CD4-positive, alpha-beta T cell treated with Interleukin-15 for 4 hours (primary cell): Measurements from ENCODE around the gene TMEM26.

Experiments
- DNase-seq: peaks from one replicate; pipeline ENCODE4 v3.0.0-alpha.2; 2020; ENCODE audit warnings: low spot score

The TMEM26 gene

DNA sequence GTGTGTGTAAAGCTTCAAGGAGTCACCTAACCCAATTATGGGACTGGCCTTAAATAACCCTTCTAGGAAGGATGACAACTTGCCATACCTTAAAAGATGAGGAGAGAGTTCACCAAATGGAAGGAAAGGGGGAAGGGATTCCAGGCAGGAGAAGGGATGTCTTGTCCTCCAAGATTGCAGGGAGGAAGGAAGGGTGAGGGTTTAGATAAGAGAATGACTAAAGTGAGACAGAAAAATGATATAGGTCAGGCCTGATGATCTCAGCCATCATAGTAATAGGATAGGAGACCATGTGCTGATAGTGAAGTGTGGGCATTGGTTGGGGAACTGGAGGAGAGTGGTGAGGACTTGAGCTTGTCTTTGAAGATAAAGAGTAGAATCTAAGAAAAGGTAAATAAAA, 7.7 kb upstream of the TMEM26 start:
- no peak for DNase-seq

DNA sequence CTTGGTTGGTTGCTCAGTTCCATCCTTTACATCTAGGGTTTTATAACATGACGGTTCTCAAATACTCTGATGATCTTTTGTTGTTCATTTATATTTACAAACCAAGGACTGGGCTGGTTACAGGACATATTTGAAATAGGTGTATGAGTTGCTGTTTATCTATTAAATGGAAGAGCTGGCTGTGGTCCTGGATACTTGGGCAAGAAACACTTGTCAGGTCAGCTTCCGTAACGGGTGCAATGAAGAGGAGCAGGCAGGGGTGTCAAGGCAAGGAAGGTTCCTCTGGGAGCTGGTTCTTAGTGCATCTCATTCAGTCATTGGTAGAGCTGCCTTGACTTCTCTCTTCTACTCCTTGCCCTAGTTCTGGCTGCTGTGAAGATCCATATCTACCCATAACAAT, 4.8 kb upstream of the TMEM26 start:
- DNase-seq: no peak

DNA sequence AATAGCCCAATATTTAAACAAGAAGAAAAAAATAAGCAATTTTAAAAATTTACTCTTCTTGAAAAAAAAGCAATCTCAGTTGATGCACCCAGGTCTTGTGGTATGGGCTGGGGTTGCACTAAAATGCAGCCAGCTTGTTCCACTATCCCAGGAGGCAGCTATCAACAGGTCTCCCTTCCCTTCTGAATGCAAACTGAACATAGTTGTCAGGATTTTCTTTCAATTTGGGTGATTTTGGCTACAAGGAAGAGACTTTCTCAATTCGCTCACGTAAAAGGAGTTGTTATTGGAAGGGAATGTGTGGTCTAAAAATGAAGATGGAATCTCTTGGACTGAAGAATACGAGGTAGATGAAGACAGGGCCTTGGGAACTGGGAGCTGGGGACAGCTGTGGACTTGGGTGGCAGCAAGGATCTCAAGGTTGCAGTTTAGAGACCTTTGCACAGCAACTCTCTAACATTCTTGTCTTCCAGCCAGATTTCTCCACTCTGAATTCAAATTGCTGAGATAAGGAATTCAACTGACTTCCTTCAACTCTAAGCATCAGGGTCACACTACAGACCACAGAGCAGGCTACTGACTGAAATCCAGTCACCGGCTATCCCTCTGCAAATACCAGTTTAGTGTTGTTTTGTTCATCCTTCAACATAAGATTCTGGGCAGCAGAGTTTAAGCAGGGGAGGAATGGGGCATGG, 3.1 kb upstream of the TMEM26 start:
- DNase-seq: no peak

- DNase-seq: no peak
These were observed 2.5 kb upstream of the TMEM26 start for GRCh38 chr10:61455656-61456055.

DNA sequence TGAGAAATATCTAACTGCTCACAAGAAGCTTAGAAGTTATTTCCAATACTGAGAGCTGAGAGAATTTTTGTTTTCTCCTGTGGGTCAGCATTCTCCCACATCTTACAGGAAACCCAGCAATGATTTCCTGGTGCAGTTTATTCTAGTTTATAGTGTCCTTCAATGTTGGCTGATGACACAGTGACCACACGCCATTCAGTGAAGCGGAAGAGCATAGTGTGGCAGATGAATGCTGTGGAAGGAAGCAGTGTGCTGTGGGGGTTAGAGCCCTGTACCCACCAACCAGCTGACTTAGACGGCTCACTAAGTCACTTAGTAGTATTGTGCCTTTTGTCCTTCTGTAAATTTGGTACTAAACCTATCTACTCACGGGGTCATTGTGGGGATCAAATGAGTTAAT, 1.4 kb upstream of the TMEM26 start:
- no peak for DNase-seq

GRCh38 chr10:61452151-61452651, 980 bp downstream of the TMEM26 start:
- no peak for DNase-seq

- DNase-seq: no peak
These were observed 1.8 kb downstream of the TMEM26 start for GRCh38 chr10:61451357-61451756.

DNA sequence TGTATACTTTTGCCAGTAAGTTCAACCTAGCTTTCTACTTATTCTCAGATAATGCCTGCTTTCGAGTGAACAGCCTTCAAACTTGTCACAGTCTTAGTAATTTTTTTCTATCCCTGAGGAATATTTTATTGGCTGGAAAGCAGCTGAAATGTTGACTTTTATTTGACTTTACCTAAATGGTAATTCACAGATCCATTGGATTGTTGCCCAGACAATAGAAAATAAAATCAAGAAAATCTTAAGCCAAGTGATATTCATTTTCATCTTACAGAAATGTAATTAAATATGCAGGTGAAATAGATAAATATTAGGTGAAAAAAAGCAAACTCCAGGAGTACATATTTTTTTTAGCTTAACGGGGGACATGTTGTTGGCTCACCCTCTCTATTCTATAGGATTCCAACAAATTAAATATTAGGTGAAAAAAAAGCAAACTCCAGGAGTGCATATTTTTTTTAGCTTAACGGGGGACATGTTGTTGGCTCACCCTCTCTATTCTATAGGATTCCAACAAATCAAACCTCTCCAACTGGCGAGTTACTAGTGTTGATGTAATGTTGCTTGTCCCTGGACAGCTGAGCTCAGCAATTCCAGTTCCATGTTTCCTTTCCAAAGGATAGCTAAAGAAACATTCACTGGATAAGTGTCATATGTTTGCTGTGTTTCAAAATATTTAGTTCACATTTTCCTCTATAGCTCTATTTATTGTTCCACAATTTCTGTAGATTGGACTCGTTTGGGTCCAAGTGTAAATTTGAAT, 4.2 kb downstream of the TMEM26 start:
- no peak for DNase-seq

DNA sequence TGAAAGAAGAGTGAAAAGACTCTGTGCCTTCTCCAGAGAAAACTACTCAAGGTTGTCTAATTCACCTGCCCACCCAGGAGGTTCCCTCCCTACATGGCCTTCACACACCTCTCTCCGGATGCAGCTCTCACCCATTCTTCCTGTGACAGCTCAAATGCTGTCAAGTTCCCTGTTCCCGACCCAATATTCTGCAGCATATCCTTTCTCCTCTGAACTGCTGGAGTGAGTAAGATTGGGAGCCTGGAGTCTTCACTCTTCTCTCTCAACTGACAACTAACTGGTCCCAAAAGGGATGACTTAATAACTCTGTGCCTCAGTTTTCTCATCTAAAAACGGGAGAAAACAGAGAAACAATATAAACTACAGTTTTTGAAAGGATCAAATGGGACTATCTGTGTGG, 5.1 kb downstream of the TMEM26 start:
- DNase-seq: no peak

DNA sequence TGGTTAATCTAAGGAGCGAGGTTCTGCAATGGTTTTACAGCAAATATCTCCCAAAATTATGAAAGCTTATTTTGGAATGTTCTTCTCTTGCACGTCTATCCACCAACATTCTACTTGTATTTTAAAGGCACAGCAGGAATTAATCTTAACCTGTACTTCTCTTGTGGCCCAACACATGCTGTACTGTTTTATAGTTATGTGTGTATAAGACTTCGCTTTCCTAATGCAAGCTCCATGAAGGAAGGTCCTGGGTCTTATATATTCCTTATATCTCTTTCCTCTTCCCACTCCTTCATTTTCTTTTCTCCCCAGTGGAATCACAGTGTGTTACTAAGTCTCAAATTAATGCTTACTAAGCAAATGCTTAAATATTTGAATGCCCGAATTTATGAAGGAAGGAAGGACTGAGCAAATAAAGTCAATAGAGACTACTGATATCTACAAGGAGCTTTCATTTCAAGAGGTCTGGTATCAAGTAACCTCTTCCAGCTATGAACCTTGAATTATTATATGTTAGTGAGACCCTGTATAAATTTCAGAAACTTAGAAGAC, 14.0 kb downstream of the TMEM26 start:
- DNase-seq: no peak

DNA sequence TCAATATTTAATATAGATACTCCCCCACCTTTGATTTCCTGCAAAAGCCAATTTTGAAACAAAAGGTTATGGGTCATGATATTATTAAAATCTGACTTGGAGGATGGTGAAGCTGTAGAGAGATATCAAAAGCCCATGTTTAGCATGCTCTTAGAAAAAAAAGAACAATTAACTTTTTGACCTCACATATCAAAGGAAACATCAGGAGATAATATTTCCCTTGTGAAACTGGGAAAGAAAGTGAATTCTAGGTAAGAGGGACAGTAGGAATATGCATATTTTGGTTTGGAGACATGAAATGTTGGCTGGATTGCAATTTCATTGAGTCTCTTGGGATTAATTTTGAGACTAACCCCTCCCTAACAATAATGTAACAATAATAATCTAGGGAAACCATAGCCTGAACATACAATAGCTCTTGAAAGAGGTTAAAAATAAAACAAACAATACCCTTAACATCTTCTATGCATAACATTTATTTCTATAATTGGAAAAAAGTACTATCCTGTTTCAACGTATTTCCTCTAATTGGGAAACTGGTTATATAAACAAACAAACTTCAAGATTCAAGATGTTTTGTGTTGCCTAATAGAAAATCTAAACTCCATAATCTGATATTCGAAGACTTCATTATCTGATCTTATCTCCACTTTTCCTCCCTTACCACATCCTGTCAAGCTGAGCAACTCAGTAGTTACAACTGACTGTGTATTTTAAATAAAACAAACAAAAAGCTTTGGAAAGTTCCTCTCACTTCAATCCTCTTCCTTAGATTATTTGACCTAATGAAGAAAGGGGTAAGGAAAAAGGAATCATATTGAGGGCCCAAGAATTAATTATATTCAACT, 14.8 kb downstream of the TMEM26 start:
- no peak for DNase-seq

DNA sequence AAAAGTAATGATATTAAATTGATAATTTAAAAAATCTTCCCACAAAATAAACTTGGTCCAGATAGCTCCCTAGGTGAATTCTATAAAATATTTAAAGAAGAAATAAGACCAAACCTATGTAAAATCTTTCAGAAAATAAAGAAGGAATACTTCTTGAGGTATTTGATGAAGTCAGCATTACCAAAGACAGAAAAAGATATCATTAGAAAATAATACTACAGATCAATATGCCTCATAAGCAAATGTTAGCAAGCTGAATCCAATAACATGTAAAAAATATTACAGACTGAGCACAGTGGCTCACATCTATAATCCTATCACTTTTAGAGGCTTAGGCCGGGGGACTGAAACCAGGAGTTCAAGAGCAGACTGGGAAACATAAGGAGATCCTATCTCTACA, 30.0 kb downstream of the TMEM26 start:
- DNase-seq: no peak

DNA sequence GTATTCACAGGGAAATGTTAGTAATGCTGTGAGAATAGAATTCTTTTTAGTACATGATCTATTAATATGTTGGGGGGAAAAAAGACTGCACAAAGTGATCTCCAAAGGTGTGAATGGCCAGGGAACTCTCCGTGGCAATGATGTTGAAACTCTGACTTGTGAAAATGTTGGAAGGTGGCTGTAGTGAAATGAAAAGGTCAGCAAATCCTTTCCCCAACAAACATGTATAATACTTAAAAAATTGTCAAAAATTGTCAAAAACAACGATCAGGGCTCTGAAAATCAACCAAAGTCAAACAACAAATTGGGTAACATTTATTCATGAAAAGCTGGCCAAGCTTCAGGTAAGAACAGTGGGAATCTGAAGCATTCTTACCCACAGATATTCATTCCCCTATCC, 35.5 kb downstream of the TMEM26 start:
- DNase-seq: no peak

GRCh38 chr10:61415824-61416223, 37.4 kb downstream of the TMEM26 start:
- no peak for DNase-seq

DNA sequence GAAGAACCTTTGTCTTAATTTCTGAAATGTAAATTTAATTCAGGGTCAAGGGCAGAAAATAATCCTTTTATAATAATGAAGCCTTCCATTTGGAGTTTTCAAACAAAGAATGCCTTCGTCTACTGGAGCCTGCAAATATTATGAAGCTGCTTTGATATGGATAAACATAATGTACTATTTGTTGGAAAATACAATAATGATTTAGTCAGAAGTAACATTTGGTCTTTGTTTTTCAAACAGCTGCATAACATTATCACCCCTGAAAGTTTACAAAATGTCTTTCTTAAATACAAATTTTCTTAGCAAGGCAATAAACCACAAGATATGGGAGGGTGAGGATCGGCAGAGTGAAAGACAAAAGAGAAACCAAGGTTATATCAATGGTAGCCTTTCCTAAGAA, 41.5 kb downstream of the TMEM26 start:
- no peak for DNase-seq

DNA sequence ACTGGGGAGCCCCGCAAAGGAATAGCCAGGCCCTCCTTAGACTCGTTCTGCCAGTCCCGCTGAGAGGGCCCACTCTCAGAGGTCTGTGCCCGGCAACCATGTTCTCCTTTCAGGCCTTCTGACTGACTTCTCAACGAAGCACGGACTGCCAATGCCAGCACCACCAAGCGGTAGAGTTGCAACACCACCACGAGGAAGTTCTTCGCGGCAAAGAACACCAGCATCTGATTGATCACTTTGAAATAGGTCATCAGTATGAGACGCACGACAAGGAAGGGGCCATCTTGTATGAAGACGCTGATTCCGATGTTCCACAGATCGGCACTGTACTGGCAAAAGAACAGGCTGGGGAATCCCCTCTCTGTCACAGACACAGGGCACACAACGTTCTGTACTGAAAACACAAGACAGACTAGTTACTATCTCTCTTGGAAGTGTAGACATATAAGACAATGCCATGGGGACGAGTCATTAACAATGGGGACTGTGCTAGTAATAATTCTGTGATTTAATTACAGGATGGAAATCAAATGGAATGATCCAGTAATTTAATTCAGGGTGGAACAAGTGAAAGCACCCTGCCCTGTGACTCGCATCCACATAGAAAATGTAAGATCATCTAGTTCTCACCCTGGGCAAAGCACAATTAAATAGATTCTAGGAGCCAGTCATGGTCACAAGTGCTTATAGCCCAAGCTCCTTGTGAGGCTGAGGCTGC, 42.7 kb downstream of the TMEM26 start:
- no peak for DNase-seq

GRCh38 chr10:61409157-61409556, 44.0 kb downstream of the TMEM26 start:
- DNase-seq: no peak

DNA sequence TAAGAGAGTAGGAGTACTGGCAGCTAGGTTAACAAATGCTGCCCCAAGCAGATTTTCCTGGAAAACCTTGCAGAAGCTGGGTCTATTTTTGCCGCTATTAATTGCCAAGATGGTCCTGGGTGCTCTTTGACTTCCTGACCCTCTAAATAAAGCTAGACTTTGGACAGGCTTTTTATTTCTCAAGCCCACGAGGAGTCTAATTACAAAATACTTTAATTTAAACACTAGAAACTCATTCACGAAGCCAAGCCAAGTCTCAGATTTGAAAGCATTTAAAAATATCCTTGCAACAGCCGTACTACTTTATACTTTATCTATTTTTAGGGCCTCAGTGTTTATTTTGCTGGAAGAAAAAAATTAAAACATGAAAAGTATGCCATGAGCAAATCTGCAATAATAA, 45.1 kb downstream of the TMEM26 start:
- DNase-seq: no peak

DNA sequence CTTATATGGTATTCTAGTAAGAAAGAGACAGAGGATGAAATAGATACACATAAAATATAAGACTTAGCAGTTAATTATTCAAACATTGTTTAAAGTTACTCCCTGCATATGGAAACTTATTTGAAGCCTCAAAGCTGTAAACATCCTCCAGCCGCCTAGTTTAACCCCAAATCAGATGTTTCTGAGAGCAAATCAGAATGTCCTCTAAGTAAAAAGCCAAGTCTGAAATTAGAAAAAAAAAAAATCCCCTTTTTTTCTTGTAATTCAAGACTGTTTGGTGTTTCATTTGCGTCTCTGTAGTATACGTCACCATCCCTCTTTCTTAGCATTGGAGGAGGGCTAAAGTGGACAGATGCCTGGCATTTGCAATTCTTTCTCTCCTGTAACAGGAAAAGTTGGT, 46.4 kb downstream of the TMEM26 start:
- DNase-seq: no peak

DNA sequence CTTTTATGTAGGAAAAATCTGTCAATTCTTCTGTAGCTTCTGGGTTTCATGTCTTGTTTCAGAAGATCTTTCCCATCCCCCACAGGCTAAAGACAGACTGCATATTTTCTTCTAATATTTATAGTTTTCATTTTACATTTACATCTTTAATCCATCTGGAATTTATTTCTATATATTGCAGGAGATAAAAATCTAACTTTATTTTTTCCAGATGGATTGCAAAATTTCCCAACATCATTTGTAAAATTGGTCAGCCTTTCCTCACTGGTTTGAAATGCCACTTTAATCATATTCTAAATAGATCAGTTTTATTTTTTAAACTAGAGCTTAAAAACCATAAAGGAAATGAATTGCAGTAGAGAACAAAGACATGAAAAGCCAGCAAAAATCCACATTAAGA, 46.9 kb downstream of the TMEM26 start:
- DNase-seq: no peak

DNA sequence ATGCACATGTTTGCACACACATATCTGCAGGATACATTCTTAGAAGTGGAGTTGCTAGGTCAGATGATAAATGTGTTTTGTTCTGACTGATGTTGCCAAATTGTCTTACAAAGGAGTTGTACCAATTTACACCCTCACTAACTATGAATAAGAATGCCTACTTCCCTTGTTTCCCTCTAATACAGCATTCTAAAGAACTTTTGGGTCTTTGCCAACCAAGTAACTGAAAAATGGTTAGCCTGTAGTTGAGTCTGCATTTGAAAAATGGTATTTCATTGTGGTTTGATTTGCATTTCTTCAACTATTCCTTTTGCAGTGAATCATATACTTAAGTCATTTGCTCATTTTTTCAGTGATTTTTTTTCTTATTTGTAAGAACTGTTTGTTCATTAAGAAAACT, 48.4 kb downstream of the TMEM26 start:
- DNase-seq: no peak

DNA sequence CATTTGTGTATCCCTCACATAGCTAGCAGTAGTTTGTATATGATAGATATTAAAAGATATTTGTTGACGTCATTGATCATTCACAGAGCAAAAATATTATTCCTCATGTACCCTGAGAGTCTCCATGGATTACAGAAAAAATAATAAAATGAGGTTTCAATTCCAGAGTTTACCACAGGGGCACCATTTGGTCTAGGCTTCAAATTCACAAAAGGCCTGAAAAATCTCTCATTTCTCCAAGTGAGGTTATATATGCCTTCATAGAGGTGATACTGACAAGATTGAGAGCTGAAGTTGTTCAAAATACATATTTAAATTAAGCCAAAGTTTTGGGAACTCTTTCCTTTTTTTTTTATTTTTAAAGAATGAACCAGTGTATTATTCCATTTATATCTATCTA, 52.7 kb downstream of the TMEM26 start:
- no peak for DNase-seq
